CD4-positive, alpha-beta T cell treated with Interleukin-10 for 1 hour (primary cell): ENCODE data around the gene GMPR2.

ENCODE experiments used
- DNase-seq: peaks from one replicate; pipeline ENCODE4 v3.0.0-alpha.2; 2020

Gene GMPR2

GRCh38 chr14:24270537-24271133 is 37.9 kb downstream of the GMPR2 start:
- DNase-seq = no peak

GRCh38 chr14:24271134-24271833 is 38.6 kb downstream of the GMPR2 start, which contains the start of gene RABGGTA:
TSS of gene RABGGTA (minus strand) at chr14:24271597. CDS start at chr14:24271115, 482 bp downstream.
- peak; percentile 96 for DNase-seq

GRCh38 chr14:24271834-24272263 is 39.1 kb downstream of the GMPR2 start:
- no peak for DNase-seq

- no peak for DNase-seq
Measured at GRCh38 chr14:24272467-24272866, 39.7 kb downstream of the GMPR2 start.

GRCh38 chr14:24273422-24273998 is 40.8 kb downstream of the GMPR2 start:
- peak; percentile 7 for DNase-seq

- DNase-seq = peak; percentile 63
Measured at GRCh38 chr14:24274101-24274543, 41.4 kb downstream of the GMPR2 start.

- no peak for DNase-seq
Measured at GRCh38 chr14:24277071-24277470, 44.3 kb downstream of the GMPR2 start.

- DNase-seq = no peak
Measured at GRCh38 chr14:24277606-24278321, 45.0 kb downstream of the GMPR2 start.

- DNase-seq = no peak
Measured at GRCh38 chr14:24278424-24278823, 45.7 kb downstream of the GMPR2 start.

- DNase-seq = peak; percentile 70
Measured at GRCh38 chr14:24279301-24280186, 46.8 kb downstream of the GMPR2 start.

GRCh38 chr14:24280797-24281460 is 48.2 kb downstream of the GMPR2 start:
- no peak for DNase-seq

- no peak for DNase-seq
Measured at GRCh38 chr14:24281636-24282035, 48.9 kb downstream of the GMPR2 start.

- DNase-seq = no peak
Measured at GRCh38 chr14:24282736-24283135, 50.0 kb downstream of the GMPR2 start.

- no peak for DNase-seq
Measured at GRCh38 chr14:24283796-24284460, 51.2 kb downstream of the GMPR2 start.

- no peak for DNase-seq
Measured at GRCh38 chr14:24284501-24285035, 51.8 kb downstream of the GMPR2 start.

- no peak for DNase-seq
Measured at GRCh38 chr14:24285351-24285750, 52.6 kb downstream of the GMPR2 start.

- no peak for DNase-seq
Measured at GRCh38 chr14:24286996-24287395, 54.3 kb downstream of the GMPR2 start.
